AG04449 (cell line): ENCODE data around the gene PROM2.

Experiments
- CTCF ChIA-PET: fragments of 350-600 bp; formaldehyde crosslinking; extraction: SDS; loops from one replicate; lab custom pipeline; 2021; ENCODE audit warnings: antibody characterized with exemption; lab: Yijun Ruan, JAX
- POLR2A ChIA-PET: fragments of 400-600, 350-600 bp; formaldehyde crosslinking; extraction: SDS; loops from one replicate; lab custom pipeline; 2020; ENCODE audit warnings: antibody characterized with exemption, inconsistent platforms; lab: Yijun Ruan, JAX
- DNase-seq: peaks from one replicate; pipeline ENCODE4 v3.0.0-alpha.2; 2010; ENCODE audit warnings: low read depth, low spot score
- H3K4me3 ChIP-seq: 2 replicates; pipeline ENCODE4 v1.5.1; 2011; ENCODE audit warnings: low read depth, mild to moderate bottlenecking, control low read depth, low read length
- TF ChIP-seq, protein P1 (sequence below): IDR thresholded peaks from one replicate; pipeline ENCODE4 v1.5.1; 2011; ENCODE audit warnings: mild to moderate bottlenecking, moderate library complexity, low read length, control low read depth, inconsistent platforms; ENCODE audit not compliant: insufficient read depth; ENCODE audit errors: missing control alignments

PROM2 gene

GRCh38 chr2:95307036-95307435 is 32.8 kb downstream of the PROM2 start:
- DNase-seq, result no peak
- H3K4me3 ChIP-seq, result no peak overlapping the region
- TF ChIP-seq, protein P1, sequence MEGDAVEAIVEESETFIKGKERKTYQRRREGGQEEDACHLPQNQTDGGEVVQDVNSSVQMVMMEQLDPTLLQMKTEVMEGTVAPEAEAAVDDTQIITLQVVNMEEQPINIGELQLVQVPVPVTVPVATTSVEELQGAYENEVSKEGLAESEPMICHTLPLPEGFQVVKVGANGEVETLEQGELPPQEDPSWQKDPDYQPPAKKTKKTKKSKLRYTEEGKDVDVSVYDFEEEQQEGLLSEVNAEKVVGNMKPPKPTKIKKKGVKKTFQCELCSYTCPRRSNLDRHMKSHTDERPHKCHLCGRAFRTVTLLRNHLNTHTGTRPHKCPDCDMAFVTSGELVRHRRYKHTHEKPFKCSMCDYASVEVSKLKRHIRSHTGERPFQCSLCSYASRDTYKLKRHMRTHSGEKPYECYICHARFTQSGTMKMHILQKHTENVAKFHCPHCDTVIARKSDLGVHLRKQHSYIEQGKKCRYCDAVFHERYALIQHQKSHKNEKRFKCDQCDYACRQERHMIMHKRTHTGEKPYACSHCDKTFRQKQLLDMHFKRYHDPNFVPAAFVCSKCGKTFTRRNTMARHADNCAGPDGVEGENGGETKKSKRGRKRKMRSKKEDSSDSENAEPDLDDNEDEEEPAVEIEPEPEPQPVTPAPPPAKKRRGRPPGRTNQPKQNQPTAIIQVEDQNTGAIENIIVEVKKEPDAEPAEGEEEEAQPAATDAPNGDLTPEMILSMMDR, result no peak
- ChIA-PET CTCF (no interaction called here), POLR2A (no interaction called here)

- POLR2A ChIA-PET, result no interaction called here
- CTCF ChIA-PET, result no interaction called here
- H3K4me3 ChIP-seq, result no peak overlapping the region
- TF ChIP-seq, protein P1, result no peak
- DNase-seq, result no peak
Measured at GRCh38 chr2:95307878-95308277, 33.6 kb downstream of the PROM2 start.

DNA sequence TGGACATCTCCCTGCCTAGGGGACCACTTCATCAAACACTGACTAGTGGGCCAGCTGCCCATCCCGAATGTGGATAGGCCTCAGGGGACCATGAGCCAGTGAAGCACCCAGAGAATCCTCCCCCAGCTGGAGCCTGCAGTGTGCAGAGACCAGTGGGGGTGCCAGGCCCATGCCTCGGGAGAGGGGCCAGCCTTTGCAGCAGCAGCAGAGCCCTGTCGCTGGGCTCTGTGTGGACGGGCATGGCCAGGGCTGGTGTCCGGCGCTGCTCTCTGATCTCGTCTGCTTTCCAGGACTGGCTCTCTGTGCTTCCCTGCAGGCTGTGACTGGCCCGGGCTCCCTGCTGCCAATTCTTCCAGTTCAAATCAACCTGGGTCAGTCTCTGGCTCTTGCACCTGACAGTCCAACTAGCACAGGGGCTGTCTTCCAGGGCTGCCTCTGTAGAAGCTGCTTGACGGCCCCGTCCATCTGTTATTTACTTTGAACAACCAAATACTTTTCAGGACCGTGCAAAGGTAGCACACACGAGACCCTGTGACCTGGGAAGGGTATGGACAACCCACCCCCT is 34.3 kb downstream of the PROM2 start:
- DNase-seq, result no peak
- TF ChIP-seq, protein P1, result no peak
- ChIA-PET CTCF (no interaction called here), POLR2A (no interaction called here)
- H3K4me3 ChIP-seq, result no peak overlapping the region

DNA sequence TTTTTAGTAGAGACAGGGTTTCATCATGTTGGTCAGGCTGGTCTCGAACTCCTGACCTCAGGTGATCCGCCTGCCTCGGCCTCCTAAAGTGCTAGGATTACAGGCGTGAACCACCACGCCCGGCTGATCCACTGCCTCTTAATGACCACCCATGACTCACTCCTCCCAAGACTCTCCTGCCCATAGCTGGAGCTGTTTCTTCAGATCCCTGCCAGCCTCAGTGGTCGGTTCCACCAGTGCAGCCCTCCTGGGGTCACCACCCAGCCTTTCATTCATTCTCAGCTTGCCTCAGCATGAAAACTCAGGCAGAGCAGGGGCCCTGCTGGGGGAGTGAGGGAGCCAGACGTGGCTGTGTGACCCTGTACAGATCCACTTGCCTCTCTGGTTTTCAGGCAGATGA is 35.4 kb downstream of the PROM2 start:
- CTCF ChIA-PET, result no interaction called here
- DNase-seq, result no peak
- TF ChIP-seq, protein P1, result no peak
- H3K4me3 ChIP-seq, result no peak overlapping the region
- POLR2A ChIA-PET, result no interaction called here

DNA sequence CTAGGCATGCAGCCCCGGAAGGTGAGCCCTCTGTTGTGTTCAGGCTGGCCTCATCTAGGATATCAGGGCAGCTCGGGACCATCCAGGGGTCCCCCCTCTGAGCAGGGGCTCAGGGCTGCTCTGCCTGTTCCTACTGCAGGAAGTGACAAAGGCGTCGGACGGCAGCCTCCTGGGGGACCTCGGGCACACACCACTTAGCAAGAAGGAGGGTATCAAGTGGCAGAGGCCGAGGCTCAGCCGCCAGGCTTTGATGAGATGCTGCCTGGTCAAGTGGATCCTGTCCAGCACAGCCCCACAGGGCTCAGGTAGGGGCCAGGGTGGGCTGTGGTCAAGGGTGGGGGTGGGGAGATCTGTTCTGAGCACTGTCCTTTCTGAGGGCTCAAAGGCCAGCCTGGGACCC is 36.0 kb downstream of the PROM2 start:
- POLR2A ChIA-PET, result no interaction called here
- H3K4me3 ChIP-seq, result no peak overlapping the region
- CTCF ChIA-PET, result no interaction called here
- DNase-seq, result no peak
- TF ChIP-seq, protein P1, result no peak

DNA sequence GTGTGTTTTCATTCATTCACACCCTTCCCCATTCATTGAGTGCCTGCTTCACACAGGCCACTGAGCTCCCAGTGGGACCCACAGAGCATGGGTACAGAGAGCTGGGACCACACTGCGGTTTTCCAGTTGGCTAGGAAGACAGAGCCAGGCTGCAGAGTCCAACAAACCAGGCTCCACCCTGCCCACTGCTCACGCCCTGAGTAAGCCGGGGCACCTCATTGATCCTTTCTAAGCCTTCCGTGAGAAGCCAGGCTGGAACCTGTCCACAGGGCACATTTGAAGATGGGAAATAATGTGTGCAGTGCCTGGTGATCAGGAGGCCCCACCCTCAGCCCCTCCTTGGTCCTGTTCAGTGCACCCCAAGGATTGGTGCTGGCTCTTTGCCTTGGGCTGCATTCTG is 36.4 kb downstream of the PROM2 start:
- POLR2A ChIA-PET, result no interaction called here

More for the DNA sequence above, 36.4 kb downstream of the PROM2 start:
- no peak overlapping the region for H3K4me3 ChIP-seq
- no peak for DNase-seq
- TF ChIP-seq, protein P1, result no peak
- CTCF ChIA-PET, result no interaction called here
